Sciatic nerve (tissue), 2 donors: ENCODE results near the gene IL17RB. TPM values are rescaled to one million over a fixed set of nuclear protein-coding genes. Genes with fewer than 3 reads are reported as not detected.

Source experiments
- ATAC-seq: fragments of 200-7000 bp; cut with Tn5 transposase; one replicate; pipeline ENCODE4 v1.9.1; 2020; ENCODE audit warnings: mild to moderate bottlenecking, moderate library complexity
- DNase-seq: peaks from one replicate; pipeline ENCODE4 v3.0.0-alpha.2; 2020; ENCODE audit warnings: low spot score
- intact Hi-C: fragments of 100-400 bp; cut with DNase I; formaldehyde crosslinking; loops from one replicate; pipeline ENCODE4 v1.14.2; 2022
- total RNA-seq: library from RNA; stranded (reverse); fragmentation: NEBNext Ultra II Directional; extraction: Animal tissue kit (Norgen Biotek cat#: 25700); gene quantifications from one replicate; pipeline ENCODE4 v1.2.1, GENCODE V29; 2021
- donor health status: DM: no; HTN: no; CAD: no.
- donor health status: DM: no; HTN: no; CAD: no.

The IL17RB gene
- total RNA-seq, 1 donor from 2014 or later: 5.1 TPM

DNA sequence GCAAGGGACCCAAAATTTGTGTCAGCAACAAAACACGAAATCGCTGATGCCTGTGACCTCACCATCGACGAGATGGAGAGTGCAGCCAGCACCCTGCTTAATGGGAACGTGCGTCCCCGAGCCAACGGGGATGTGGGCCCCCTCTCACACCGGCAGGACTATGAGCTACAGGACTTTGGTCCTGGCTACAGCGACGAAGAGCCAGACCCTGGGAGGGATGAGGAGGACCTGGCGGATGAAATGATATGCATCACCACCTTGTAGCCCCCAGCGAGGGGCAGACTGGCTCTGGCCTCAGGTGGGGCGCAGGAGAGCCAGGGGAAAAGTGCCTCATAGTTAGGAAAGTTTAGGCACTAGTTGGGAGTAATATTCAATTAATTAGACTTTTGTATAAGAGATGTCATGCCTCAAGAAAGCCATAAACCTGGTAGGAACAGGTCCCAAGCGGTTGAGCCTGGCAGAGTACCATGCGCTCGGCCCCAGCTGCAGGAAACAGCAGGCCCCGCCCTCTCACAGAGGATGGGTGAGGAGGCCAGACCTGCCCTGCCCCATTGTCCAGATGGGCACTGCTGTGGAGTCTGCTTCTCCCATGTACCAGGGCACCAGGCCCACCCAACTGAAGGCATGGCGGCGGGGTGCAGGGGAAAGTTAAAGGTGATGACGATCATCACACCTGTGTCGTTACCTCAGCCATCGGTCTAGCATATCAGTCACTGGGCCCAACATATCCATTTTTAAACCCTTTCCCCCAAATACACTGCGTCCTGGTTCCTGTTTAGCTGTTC is 35.0 kb upstream of the IL17RB start:
- intact Hi-C loops: no loop called here
- DNase-seq (no peak), ATAC-seq (no peak)

DNA sequence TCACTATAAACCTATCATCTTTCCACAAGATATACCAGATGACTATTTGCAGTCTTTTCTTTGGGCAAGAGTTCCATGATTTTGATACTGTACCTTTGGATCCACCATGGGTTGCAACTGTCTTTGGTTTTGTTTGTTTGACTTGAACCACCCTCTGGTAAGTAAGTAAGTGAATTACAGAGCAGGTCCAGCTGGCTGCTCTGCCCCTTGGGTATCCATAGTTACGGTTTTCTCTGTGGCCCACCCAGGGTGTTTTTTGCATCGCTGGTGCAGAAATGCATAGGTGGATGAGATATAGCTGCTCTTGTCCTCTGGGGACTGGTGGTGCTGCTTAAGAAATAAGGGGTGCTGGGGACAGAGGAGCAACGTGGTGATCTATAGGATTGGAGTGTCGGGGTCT is 33.9 kb upstream of the IL17RB start:
- intact Hi-C loops: no loop called here

DNA sequence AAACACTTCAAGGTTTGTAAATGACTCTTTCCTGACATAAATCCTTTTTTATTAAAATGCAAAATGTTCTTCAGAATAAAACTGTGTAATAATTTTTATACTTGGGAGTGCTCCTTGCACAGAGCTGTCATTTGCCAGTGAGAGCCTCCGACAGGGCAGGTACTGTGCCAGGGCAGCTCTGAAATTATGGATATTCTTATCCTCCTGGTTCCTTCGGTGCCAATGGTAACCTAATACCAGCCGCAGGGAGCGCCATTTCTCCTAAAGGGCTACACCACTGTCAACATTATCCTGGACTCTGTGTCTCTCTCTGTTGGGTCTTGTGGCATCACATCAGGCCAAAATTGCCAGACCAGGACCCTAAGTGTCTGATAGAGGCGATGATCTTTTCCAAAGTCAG is 33.1 kb upstream of the IL17RB start:
- no peak for DNase-seq
- intact Hi-C loops: no loop called here
- no peak for ATAC-seq

More for the DNA sequence above, 33.9 kb upstream of the IL17RB start:
- no peak for DNase-seq
- no peak for ATAC-seq

DNA sequence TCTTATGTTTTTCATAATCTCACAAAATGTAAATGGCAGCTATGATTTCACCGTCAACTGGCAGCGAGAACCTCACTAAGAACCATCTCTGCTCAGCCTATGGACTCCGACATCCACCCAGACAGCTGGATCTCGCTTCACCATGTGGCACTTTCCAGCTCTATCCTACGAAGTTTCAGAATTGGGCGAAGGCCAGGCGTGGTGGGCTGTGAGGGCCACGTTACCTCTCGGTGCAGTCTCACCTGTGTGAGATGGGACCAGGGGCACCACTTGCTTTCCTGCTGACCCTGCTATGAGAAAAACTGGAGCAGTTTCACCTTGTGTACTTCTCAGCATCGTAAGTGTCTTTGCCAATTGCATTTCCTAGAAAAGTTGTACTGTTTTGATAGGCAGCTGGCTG is 32.5 kb upstream of the IL17RB start:
- intact Hi-C loops: no loop called here
- ATAC-seq (no peak), DNase-seq (no peak)

DNA sequence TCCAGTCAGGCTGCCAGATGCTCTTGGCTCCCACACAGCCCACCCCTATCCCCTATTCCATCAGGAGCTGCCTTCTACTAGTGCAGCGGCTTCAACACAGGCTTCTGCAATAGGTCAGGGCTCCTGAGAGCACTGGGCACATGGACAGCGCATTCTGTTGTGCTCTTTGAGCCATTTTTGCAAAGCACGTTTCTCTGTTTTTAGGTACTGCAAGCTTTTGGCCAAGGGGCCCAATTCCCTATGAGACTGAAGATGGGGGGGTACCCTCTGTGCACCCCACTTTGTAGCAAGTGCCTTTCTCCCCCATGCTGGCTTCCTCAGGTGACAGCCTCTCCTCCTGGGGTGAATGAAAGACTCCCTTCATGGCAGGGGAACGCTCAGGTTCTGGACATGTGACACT is 31.3 kb upstream of the IL17RB start:
- DNase-seq (no peak), ATAC-seq (no peak)
- intact Hi-C loops: no loop called here

DNA sequence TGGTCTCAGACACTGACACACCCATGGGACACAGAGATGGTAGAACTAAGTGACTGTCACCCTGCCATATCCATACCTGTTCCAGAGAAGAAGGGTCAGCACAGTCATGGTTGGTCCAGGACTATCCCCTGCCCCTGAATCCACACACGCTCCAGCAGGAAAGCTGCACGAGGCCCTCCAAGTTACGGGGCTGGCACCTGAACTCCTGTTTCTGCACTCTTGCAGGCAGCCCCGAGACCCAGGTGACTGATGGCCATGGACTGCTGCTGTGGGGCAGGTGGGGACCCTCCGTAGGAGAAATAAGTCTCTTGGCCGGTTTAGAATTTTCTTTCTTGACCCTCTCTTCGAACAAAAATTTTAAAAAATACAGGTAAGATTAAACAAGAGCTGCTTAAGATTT is 30.7 kb upstream of the IL17RB start:
- no peak for ATAC-seq
- intact Hi-C loops: no loop called here
- no peak for DNase-seq

DNA sequence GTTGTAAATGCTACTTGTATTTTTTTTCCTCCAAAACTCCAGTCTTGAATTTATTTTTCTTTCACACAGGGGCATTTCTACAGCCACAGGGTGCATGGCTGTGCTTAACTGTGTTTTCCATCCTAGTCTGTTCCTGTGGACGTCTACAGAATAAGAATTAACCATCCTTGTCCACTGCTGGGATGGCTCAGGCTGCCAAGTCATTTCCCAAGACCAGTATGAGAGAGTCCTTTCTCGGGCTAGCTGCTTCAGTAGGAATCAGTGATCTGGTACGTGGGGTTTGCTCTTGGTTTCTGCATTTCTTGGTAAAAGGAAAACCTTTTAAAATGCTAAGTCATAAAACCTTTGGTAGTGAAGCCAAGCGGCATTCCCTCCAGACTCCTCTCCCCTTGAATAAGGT is 29.9 kb upstream of the IL17RB start:
- intact Hi-C loops: no loop called here
- ATAC-seq (no peak), DNase-seq (no peak)

DNA sequence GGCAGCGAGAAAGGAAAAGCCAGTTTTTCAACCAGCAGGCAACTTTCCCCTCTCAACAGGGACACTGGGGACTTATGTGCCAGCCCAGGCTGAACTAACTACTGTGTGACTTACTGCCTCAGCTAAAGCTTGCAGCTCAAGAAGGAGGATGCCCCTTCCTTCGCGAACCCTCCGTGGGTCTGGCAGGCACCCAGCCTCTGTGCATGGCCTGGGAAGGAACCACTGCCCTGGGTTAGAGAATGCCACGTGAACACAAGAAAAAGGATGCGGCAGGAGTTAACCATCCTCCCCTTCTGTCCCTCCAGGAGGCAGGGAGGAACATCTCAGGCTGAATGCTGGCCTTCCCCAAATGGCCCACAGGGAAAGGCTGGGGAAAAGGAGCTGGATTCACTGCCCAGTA is 29.2 kb upstream of the IL17RB start:
- ATAC-seq: no peak
- DNase-seq: no peak
- intact Hi-C loops: no loop called here

DNA sequence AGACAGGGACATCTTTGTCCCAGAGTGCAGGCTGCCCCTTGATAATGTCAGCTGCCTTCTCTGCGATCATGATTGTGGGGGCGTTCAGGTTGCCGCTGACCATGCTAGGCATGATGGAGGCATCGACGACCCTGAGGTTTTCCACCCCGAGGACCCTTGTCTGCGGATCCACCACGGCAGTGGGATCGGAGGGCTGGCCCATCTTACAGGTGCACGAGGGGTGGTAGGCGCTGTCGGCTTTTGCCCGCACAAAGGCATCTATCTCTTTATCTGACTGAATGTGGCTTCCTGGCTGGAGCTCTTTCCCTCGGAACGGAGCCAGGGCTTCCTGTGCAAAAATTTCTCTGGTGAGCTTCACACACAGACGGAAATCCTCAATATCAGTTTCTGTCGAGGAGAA is 28.6 kb upstream of the IL17RB start:
- intact Hi-C loops: no loop called here
- ATAC-seq: no peak
- no peak for DNase-seq

DNA sequence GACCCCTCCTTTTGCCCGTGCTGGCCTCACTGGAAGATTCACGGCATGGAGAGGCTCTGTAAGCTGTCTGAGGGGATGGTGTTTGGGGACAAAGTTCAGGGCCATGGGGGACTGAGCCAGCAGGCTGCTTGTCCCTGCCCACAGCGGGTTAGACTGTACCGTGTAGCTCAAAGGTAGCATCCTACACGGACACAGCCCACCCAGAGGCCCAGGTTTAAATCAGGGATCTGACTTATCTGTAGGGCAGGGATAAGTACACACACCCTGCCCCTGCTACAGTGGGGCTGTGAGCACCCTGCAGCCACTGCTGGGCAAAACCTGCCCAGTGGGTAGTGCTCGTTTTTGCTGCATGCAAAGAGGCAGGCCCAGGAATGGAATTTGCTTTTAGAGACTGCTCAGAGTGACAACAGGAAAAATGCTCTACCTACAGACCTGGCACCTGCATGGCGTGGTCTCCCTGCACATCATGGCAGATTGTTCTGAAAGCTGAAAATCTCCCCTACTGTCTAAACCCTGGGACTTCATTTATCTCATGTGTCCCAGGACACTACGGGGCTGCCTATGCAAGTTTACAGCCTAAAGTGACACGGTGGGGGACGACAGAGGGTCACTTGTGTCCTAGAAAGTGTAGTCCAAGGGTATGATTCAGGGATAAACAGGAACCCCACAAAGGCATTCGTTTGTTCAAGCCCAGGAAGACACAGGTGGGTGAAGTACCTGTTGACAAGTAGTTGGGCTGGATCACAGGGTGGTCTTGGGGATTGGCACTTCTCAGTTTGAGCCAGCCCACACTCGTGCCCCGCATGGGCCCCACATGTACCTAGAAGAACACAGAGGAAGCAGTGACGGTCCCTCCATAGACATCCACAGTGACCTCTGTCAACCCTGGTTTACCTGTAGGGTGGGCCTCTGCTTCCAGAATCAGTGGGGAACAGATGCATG is 27.9 kb upstream of the IL17RB start:
- ATAC-seq (no peak), DNase-seq (no peak)
- intact Hi-C loops: no loop called here

DNA sequence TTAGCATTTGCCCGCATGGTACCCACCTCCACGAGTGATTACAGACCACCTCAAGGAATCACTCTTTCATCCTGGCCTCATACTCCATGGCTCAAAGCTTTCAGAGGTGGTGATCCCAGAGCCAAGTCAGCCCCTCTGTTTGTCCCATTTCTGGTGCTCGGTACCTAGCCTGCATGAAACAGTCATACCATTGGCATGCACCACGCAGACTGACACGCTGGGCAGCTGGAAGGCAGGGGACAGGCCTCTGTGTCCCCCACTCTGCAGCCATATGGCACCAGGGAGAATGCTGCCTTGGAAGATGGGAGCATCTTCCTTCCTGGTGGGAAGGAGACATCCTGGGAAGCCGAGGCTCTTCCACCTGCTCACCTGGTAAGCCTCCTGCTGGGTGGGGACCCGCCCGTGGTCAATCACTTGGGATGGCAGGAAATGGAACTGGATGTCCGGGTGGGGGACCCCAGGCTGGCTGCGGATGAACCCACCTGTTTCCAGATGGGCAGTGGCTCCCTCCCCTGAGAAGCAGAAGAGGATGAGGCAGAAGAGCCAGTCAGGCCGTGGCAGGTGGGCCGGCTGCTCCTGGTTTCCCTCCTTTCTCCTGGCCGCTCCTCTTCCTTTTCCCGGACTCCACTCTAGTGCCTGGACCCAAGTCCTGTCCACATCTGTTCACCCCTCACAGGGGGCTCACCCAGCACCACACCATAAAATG is 27.1 kb upstream of the IL17RB start:
- DNase-seq: no peak
- intact Hi-C loops: no loop called here
- no peak for ATAC-seq

DNA sequence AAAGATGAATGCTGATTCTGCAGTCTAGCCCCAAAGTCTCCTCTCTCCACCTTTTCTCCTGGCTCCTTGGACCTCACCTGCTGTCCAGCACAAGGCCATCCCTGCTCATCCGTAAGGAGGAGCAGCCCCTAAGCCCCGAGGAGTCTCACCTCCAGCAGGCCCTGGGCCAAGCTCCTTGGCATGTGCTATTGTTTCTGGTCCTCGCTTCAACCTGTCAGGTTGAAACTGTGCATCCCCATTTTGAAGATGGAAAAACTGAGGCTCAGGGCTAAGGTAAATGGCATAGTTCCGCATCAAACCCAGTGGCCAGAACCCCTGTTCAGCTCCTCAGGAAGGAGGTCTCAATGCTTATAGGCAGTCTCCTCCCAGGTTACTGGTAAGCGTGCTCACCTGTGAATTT is 26.3 kb upstream of the IL17RB start:
- intact Hi-C loops: no loop called here
- no peak for ATAC-seq
- DNase-seq: no peak

DNA sequence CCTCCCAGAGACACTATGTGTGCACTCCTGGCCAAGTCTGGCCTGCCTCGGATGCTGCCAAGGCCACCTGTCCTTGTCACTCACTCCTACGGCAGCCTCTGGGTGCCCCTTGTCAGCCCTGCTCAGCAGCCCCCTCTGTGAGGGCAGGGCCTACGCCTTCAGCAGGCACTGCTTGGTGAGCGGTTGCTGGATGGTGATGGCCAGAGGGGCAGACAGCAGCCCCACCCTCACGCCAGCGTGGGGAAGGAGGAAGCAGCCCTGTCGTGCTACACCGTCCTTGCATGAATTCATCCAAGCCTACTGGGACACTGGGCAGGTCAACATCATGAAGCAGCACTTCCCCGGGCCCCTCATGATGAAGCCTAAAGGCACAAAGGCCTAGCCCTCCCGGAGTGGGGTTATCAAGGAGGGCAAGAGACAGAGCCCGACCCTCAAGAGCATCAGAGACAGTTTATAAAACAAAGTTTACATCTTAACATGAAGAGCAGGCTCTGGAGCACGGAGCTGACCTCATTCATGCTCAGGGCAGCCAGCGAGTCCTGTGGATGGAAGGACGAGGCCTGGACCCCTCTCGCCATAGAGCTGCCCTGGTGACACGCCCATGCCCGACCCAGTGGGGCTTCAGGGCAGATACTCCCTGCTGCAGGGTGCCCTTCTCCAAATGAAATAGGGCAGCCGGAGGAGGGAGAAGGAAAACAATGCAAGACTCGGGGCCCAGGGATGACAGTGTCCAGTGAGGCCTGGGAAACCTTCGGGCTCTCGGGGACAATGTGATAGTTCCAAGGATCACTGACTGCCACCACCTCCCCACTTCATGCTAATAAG is 25.4 kb upstream of the IL17RB start:
- DNase-seq (no peak), ATAC-seq (no peak)
- intact Hi-C loops: no loop called here

DNA sequence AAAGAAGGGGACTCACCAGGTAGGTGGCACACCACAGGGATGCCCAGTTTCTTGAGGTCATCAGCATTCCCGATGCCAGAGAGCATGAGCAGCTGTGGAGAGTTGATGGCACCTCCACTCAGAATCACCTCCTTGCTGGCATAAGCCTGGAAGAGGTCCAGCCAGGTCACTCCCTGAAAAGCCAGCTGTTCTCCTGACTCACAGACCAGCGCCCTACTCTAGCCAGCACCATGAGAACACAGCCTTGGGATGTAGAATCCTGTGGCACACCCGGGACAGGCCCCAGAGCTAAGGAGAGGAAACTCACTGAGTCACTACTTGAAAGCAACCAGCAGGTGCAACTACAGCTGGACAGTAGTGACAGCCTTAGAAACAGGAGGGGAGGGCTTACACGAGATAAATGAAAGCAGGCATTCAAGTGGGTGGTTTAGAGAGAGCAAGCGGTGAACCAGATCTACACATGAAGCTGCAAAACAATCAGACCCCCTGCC is 24.7 kb upstream of the IL17RB start:
- DNase-seq (no peak), ATAC-seq (no peak)
- intact Hi-C loops: no loop called here

DNA sequence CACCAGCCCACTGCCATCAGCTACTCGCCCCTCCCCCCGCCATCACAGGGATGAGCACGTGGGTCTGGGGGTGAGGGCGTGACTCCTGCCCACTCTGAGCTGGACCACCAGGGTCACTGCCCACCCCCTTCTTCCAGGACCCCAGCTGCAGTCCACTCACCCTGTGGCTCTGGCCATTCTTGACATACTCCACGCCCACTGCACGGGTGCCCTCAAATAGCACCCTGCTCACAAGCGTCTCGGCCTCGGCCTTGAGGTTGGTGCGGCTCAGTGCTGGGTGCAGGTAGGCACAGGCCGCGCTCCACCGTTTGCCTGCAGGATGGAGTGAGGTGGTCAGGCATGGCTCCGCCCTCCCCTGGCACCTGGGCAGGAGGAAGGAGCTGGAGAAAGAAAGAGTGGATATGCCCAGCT is 24.0 kb upstream of the IL17RB start:
- peak; percentile 23 for ATAC-seq
- DNase-seq: no peak
- intact Hi-C loops: no loop called here

DNA sequence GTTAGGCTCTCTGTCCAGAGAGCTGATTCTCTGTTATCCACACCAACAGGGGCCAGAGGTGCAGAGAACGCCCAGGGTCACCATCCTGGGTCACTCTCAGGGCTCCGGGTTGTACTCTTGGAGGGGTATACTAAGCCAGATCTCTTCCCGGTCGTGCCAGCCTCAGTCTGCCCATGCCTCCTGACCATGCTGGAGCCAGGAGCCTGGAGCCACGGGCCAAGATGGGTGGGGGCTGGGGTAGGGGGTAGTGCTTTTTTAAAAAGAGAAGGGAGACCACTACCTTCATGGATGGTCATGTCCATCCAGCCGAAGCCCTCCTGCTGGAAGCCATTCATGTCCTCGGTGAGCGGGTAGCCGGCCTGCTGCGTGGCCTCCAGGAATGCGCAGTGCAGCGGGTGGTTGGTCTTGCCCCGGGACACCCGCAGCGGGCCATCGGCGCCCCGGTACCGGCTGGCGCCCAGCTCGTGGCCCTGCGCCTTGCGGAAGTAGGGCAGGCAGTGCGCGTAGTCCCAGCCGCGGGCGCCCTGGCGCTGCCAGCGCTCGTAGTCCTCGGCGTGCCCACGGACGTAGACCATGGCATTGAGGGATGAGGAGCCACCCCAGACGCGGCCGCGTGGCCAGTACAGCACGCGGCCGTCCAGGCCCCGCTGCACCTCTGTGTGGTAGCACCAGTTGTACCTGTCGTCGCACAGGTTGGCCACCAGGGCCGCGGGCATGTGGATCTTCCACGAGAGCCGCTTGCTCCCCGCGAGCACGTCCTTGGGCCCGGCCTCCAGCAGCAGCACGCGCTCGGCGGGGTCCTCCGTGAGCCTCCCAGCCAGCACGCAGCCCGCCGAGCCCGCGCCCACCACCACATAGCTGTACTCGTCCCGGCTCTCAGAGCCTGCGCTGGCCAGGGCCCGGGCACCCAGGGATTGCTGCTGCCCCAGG is 23.1 kb upstream of the IL17RB start:
- ATAC-seq (no peak), DNase-seq (no peak)
- intact Hi-C loops: no loop called here

DNA sequence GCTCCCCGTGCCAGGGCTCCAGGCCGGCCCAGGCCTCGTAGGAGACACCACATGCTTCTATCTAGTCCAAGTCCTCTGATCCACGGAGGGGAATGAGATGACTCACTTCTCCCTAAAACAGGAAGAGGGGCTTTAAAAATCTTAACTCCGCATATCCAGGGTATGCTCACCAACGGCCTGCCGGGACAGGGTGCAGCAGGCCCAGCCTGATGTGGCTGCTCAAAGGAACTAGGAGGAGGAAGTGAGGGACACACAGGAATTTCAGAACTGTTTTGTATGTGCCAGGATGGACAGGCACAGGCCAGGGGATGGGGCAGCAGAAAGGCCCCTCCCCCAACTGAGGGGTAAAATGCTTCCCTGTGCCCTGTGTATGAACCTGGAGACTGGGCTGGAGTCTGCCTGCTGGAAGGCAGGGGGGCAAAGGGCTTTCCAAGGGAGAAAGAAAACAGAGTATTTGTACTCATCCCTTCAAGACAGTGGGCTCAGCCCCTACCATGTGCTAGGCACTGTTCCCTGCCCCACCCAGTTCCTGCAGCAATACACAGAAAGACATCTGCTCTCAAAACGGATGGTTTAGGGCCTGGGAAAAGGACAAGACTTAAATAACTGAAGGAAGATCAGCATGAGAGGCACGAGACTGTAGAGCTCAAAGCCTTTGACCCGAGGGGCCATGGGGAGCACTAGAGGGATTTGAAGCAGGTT is 22.3 kb upstream of the IL17RB start:
- intact Hi-C loops: no loop called here
- ATAC-seq (no peak), DNase-seq (no peak)
